ENCODE results near the gene DNMT1. TPM values are rescaled to one million over a fixed set of nuclear protein-coding genes. Genes with fewer than 3 reads are reported as not detected.

The DNMT1 gene
- total RNA-seq, 4 donors from 2014 or later = 36.1 to 54.4 (median 44.2) TPM

- Histone ChIP-seq H3K36me3 (peaks cover 82% of the 10 kb centered on the region), H3K27me3 (no peaks in the 10 kb centered on the region), H3K27ac (no peak overlapping the region), H3K4me3 (no peak overlapping the region), H3K9me3 (no peaks in the 10 kb centered on the region), H3K4me1 (no peaks in the 10 kb centered on the region)
- 82% methylated on average over 32 of the region's 39 CpGs for WGBS
- no peak for TF ChIP-seq POLR2AphosphoS5 (IDR thresholded peaks at IDR 0.05)
- no peak for TF ChIP-seq POLR2A (IDR thresholded peaks at IDR 0.05)
- TF ChIP-seq, protein P1, sequence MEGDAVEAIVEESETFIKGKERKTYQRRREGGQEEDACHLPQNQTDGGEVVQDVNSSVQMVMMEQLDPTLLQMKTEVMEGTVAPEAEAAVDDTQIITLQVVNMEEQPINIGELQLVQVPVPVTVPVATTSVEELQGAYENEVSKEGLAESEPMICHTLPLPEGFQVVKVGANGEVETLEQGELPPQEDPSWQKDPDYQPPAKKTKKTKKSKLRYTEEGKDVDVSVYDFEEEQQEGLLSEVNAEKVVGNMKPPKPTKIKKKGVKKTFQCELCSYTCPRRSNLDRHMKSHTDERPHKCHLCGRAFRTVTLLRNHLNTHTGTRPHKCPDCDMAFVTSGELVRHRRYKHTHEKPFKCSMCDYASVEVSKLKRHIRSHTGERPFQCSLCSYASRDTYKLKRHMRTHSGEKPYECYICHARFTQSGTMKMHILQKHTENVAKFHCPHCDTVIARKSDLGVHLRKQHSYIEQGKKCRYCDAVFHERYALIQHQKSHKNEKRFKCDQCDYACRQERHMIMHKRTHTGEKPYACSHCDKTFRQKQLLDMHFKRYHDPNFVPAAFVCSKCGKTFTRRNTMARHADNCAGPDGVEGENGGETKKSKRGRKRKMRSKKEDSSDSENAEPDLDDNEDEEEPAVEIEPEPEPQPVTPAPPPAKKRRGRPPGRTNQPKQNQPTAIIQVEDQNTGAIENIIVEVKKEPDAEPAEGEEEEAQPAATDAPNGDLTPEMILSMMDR (IDR thresholded peaks at IDR 0.05) = no peak
- no peak for TF ChIP-seq EP300 (IDR thresholded peaks at IDR 0.05)
- DNase-seq (ENCODE audit: low spot score in 2 of 2) = no peak
These were observed 59.0 kb downstream of the DNMT1 start for GRCh38 chr19:10135551-10136334.

- H3K4me3 ChIP-seq = no peak overlapping the region
- DNase-seq (ENCODE audit: low spot score in 2 of 2) = no peak
- 87% methylated on average over 4 of the region's 9 CpGs for WGBS
- TF ChIP-seq POLR2A (IDR thresholded peaks at IDR 0.05) = no peak
- TF ChIP-seq POLR2AphosphoS5 (IDR thresholded peaks at IDR 0.05) = no peak
- no peak for TF ChIP-seq EP300 (IDR thresholded peaks at IDR 0.05)
- TF ChIP-seq, protein P1 (IDR thresholded peaks at IDR 0.05) = no peak
- H3K27ac ChIP-seq = no peak overlapping the region
- no peaks in the 10 kb centered on the region for H3K9me3 ChIP-seq
- no peaks in the 10 kb centered on the region for H3K27me3 ChIP-seq
- H3K36me3 ChIP-seq = peaks cover 70% of the 10 kb centered on the region
- H3K4me1 ChIP-seq = no peaks in the 10 kb centered on the region
These were observed 60.7 kb downstream of the DNMT1 start for GRCh38 chr19:10134040-10134439.

GRCh38 chr19:10133596-10133995, 61.2 kb downstream of the DNMT1 start:
- Histone ChIP-seq H3K27me3 (no peaks in the 10 kb centered on the region), H3K36me3 (peaks cover 69% of the 10 kb centered on the region), H3K9me3 (no peaks in the 10 kb centered on the region), H3K4me3 (no peak overlapping the region), H3K4me1 (no peaks in the 10 kb centered on the region), H3K27ac (no peak overlapping the region)
- TF ChIP-seq POLR2A (IDR thresholded peaks at IDR 0.05) = no peak
- TF ChIP-seq, protein P1 (IDR thresholded peaks at IDR 0.05) = no peak
- TF ChIP-seq POLR2AphosphoS5 (IDR thresholded peaks at IDR 0.05) = no peak
- no peak for TF ChIP-seq EP300 (IDR thresholded peaks at IDR 0.05)
- no peak for DNase-seq (ENCODE audit: low spot score in 2 of 2)
- WGBS = 85% methylated on average over 11 of the region's 11 CpGs

GRCh38 chr19:10132905-10133304, 61.8 kb downstream of the DNMT1 start:
- DNase-seq (ENCODE audit: low spot score in 2 of 2) = no peak
- TF ChIP-seq, protein P1 (IDR thresholded peaks at IDR 0.05) = no peak
- TF ChIP-seq POLR2A (IDR thresholded peaks at IDR 0.05) (no peak), EP300 (IDR thresholded peaks at IDR 0.05) (no peak), POLR2AphosphoS5 (IDR thresholded peaks at IDR 0.05) (no peak)

DNA sequence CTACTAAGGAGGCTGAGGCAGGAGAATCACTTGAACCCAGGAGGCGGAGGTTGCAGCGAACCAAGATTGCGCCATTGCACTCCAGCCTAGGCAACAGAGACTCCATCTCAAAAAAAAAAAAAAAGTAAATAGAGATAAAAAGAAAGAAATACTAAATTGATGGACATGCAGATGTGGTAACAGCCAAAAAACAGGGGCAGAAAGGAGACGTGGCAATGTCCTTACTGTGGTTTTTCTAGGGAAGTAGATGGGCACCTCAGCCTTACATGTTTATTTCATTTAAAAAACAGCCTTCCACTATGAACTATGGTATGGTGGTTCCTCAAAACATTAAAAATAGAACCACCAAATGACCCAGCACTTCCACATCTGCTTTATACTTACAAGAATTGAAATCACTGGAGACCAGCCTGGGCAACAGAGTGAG, 68.5 kb downstream of the DNMT1 start:
- TF ChIP-seq, protein P1 (IDR thresholded peaks at IDR 0.05) = no peak
- TF ChIP-seq POLR2A (IDR thresholded peaks at IDR 0.05) (no peak), POLR2AphosphoS5 (IDR thresholded peaks at IDR 0.05) (no peak), EP300 (IDR thresholded peaks at IDR 0.05) (no peak)
- Histone ChIP-seq H3K27ac (no peak overlapping the region), H3K4me1 (peaks cover 5% of the 10 kb centered on the region), H3K36me3 (peaks cover 17% of the 10 kb centered on the region), H3K9me3 (no peaks in the 10 kb centered on the region), H3K27me3 (no peaks in the 10 kb centered on the region), H3K4me3 (no peak overlapping the region)
- 84% methylated on average over 4 of the region's 4 CpGs for WGBS
- no peak for DNase-seq (ENCODE audit: low spot score in 2 of 2)

More at GRCh38 chr19:10132905-10133304, 61.8 kb downstream of the DNMT1 start:
- H3K9me3 ChIP-seq = no peaks in the 10 kb centered on the region
- H3K36me3 ChIP-seq = peaks cover 62% of the 10 kb centered on the region
- WGBS = 91% methylated on average over 7 of the region's 7 CpGs
- no peak overlapping the region for H3K27ac ChIP-seq
- H3K27me3 ChIP-seq = no peaks in the 10 kb centered on the region
- H3K4me3 ChIP-seq = no peak overlapping the region
- no peaks in the 10 kb centered on the region for H3K4me1 ChIP-seq

All from suprapubic skin (tissue), 4 donors.